T47D (cell line): ENCODE results near the gene ERC1.
"Not testable (repeated sequence)": the region's sequence is repeated elsewhere in the genome, so short reads cannot be mapped to it uniquely, and the experiment has no call there.

Experiments
- DNase-seq, 2 experiments: peaks; one replicate each; pipeline versions ENCODE4 v3.0.0 to v3.0.0-alpha.2; 2011 to 2012; ENCODE audit warnings: low read depth in 1 of 2, low spot score in 1 of 2
- JUND ChIP-seq: IDR thresholded peaks from 2 replicates; pipeline ENCODE4 v1.6.1; 2012; ENCODE audit warnings: low read depth
- in situ Hi-C: cut with HindIII; loops from 2 replicates; pipeline ENCODE4 v1.10.0; 2016; ENCODE audit warnings: low sequenced_read_pairs, low pct_unique_long_range_greater_than_20kb

ERC1 gene

GRCh38 chr12:1338483-1339177, 347.6 kb downstream of the ERC1 start:
- no peak for DNase-seq
- in situ Hi-C loops = no loop called here
- TF ChIP-seq JUND = no peak

- in situ Hi-C loops, DNase-seq: not testable (repeated sequence)
These were observed 348.1 kb downstream of the ERC1 start for GRCh38 chr12:1339178-1339541.

GRCh38 chr12:1339618-1340319, 348.7 kb downstream of the ERC1 start:
- no peak for TF ChIP-seq JUND
- DNase-seq = no peak
- in situ Hi-C loops = no loop called here

DNA sequence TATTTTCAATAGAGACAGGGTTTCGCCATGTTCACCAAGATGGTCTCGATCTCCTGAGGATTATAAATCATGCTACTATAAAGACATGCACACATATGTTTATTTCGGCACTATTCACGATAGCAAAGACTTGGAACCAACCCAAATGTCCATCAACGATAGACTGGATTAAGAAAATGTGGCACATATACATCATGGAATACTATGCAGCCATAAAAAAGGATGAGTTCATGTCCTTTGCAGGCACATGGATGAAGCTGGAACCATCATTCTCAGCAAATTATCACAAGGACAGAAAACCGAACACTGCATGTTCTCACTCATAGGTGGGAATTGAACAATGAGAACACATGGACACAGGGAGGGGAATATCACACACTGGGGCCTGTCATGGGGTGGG, 350.2 kb downstream of the ERC1 start:
- in situ Hi-C loops, DNase-seq: not testable (repeated sequence)

DNA sequence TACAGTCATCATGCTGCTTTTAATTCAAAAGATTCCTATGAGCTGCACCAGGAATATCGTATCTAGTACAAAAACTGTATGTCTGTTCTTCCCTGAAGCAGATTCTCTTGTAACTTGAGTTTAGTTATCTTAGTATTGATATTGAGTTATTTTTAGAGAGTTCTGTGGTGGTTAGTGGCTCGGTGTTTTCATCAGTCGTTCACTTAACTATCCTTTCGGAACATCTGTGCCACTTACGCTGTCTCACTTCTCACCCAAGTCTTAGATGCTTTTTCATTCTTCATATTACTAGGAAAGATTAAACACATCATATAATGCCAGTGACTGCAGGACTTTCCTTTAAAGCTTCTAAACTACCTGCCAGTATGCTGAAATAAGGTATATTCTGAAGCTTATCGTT, 352.4 kb downstream of the ERC1 start:
- no peak for DNase-seq
- in situ Hi-C loops = no loop called here
- TF ChIP-seq JUND = no peak

DNA sequence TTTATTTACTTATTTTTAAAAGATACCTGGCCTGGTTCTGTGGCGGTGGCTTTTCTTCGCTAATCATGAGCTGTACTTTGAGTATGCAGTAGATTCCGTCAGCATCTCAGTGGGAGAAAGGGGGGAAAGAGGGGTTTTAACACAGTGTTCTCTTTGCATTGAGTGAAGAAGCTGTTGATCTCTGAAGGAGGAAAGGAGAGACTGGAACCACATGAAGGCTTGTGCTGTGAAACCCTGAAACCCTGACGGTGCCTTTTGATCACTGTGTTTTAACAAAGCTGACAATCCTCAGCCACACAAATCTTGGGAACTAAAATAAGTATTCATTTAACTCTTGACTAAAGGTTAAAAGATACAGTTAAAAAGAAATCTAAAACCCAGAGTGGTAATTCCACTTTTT, 353.2 kb downstream of the ERC1 start:
- DNase-seq = no peak
- TF ChIP-seq JUND = no peak
- in situ Hi-C loops = no loop called here

DNA sequence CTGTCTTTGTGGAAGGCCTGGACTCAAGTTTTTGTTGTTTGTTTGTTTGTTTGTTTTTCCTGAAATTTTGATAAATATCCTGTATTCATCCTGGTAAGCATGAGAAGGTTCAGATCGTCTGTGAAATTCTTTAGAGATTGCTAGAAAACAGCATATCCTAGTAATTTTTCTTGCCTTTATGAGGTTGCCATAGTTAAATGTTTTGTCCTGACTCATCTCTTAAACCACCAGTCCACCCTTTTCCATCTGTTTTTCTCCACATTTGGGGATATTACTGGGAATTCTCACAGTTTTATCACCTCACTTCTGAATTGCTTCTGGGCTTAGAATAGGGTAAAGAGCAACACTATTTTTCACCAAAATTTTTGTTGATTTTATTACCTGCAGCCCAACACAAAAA, 355.1 kb downstream of the ERC1 start:
- in situ Hi-C loops = no loop called here
- DNase-seq = no peak
- no peak for TF ChIP-seq JUND

DNA sequence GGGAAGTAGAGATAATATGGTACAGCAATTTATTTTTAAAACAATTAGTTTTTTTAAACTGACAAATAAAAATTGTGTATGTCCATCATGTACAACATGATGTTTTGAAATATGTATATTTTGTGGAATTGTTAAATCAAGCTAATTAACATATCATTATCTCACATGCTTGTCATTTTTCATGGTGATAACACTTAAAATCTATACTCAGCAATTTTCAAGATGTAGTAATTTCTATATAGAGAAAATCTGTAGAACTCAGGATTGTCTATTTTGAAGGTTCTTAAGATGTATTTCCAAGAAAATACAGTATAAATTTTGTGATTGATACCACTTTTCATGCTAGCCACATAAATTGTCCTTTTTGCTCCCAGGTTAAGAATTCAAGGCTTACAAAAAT, 356.3 kb downstream of the ERC1 start:
- no peak for TF ChIP-seq JUND
- DNase-seq = no peak
- in situ Hi-C loops = no loop called here

- in situ Hi-C loops = no loop called here
- no peak for DNase-seq
- no peak for TF ChIP-seq JUND
These were observed 357.6 kb downstream of the ERC1 start for GRCh38 chr12:1348606-1349005.

- in situ Hi-C loops = no loop called here
- no peak for TF ChIP-seq JUND
- DNase-seq = peak; percentile 28 to 73
These were observed 359.3 kb downstream of the ERC1 start for GRCh38 chr12:1350055-1350933.

DNA sequence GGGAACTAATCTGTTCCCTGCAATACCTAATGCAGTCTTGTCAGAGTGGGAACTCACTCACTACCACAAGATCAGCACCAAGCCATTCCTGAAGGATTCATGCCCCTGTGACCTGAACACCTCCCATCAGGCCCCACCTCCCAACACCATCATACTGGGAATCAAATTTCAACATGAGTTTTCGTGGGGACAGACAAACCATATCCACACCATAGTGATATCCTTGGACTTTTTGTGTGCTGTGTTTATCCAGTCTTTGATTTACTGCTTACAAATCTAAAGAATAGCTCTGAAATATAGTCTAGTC, 359.9 kb downstream of the ERC1 start:
- TF ChIP-seq JUND = no peak
- in situ Hi-C loops = no loop called here
- DNase-seq = no peak

DNA sequence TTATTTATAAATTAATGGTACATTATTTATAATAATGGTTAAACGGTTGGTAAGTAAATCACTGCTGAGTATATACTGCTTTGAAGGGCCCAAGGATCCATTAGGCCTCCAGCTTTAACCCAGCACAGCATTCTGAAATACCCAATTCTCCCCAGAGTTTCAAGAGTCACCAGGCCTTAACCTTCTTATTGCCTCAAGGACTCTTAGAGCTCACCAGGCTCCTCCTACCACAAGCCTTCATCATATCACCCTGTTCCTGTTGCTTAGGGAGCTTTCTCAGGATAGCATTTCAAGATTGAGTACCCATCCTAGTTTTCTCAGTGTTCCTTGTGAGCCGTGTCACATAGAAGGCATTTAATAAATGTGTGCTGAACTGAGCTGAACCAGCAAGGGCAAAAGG, 360.9 kb downstream of the ERC1 start:
- no peak for TF ChIP-seq JUND
- DNase-seq = no peak
- in situ Hi-C loops = no loop called here

- DNase-seq = no peak
- in situ Hi-C loops = no loop called here
- no peak for TF ChIP-seq JUND
These were observed 362.4 kb downstream of the ERC1 start for GRCh38 chr12:1353451-1353850.

GRCh38 chr12:1355396-1355795, 364.4 kb downstream of the ERC1 start:
- no peak for DNase-seq
- in situ Hi-C loops = no loop called here
- no peak for TF ChIP-seq JUND

GRCh38 chr12:1355871-1356270, 364.8 kb downstream of the ERC1 start:
- in situ Hi-C loops, DNase-seq: not testable (repeated sequence)
